Mammary epithelial cell (primary cell): ENCODE data around the gene MED22.

Experiments used
- EZH2 ChIP-seq: IDR thresholded peaks from 2 replicates; pipeline ENCODE4 v1.6.1; 2012; ENCODE audit warnings: low read length, inconsistent platforms, borderline replicate concordance
- TF ChIP-seq, protein P1 (sequence below), 2 donors: IDR thresholded peaks in 1 of 2; conservative IDR thresholded peaks in 1 of 2; 2 replicates each; pipeline ENCODE4 v1.5.1; 2011 to 2012; ENCODE audit warnings: inconsistent platforms in 2 of 2, low read length in 2 of 2, mild to moderate bottlenecking in 2 of 2, control low read depth in 1 of 2, low read depth in 1 of 2; ENCODE audit not compliant: insufficient read depth in 1 of 2; ENCODE audit errors: extremely low read depth in 1 of 2

GRCh38 chr9:133339641-133340040 lies 8.3 kb downstream of the MED22 start:
- TF ChIP-seq, protein P1, sequence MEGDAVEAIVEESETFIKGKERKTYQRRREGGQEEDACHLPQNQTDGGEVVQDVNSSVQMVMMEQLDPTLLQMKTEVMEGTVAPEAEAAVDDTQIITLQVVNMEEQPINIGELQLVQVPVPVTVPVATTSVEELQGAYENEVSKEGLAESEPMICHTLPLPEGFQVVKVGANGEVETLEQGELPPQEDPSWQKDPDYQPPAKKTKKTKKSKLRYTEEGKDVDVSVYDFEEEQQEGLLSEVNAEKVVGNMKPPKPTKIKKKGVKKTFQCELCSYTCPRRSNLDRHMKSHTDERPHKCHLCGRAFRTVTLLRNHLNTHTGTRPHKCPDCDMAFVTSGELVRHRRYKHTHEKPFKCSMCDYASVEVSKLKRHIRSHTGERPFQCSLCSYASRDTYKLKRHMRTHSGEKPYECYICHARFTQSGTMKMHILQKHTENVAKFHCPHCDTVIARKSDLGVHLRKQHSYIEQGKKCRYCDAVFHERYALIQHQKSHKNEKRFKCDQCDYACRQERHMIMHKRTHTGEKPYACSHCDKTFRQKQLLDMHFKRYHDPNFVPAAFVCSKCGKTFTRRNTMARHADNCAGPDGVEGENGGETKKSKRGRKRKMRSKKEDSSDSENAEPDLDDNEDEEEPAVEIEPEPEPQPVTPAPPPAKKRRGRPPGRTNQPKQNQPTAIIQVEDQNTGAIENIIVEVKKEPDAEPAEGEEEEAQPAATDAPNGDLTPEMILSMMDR (conservative IDR thresholded peaks at IDR 0.05 in 1 of 2, IDR thresholded peaks at IDR 0.05 in 1 of 2; ENCODE audit: extremely low read depth in 1 of 2, insufficient read depth in 1 of 2, low read depth in 1 of 2, low read length in 2 of 2), result no peak
- TF ChIP-seq EZH2, result no peak
